Smooth muscle cell (in vitro differentiated cells): ENCODE measurements around the gene HFE. TPM values are rescaled to one million over a fixed set of nuclear protein-coding genes. Genes with fewer than 3 reads are reported as not detected.

Source experiments
- DNase-seq: peaks from one replicate; lab custom pipeline; 2025; ENCODE audit not compliant: unreplicated experiment; lab: John Stamatoyannopoulos, UW
- H2AFZ ChIP-seq: fragments of 200-600 bp; sonication (generic); 2 replicates; pipeline ENCODE4 v1.6.0; 2016; ENCODE audit warnings: antibody characterized with exemption, low read depth, mild to moderate bottlenecking
- H3F3A ChIP-seq: fragments of 200-600 bp; sonication (generic); 2 replicates; pipeline ENCODE4 v1.6.0; 2017; ENCODE audit warnings: antibody characterized with exemption, low read depth
- H3K27ac ChIP-seq: fragments of 200-600 bp; sonication (generic); 2 replicates; pipeline ENCODE4 v1.5.1; 2016; ENCODE audit warnings: low read depth, mild to moderate bottlenecking
- H3K27me3 ChIP-seq: fragments of 200-600 bp; sonication (generic); 2 replicates; pipeline ENCODE4 v1.6.1; 2016; ENCODE audit warnings: low read depth, mild to moderate bottlenecking
- H3K36me3 ChIP-seq: fragments of 200-600 bp; sonication (generic); 2 replicates; pipeline ENCODE4 v1.5.1; 2016; ENCODE audit warnings: low read depth
- H3K4me1 ChIP-seq: fragments of 200-600 bp; sonication (generic); 2 replicates; pipeline ENCODE4 v1.5.1; 2016; ENCODE audit warnings: low read depth
- H3K4me2 ChIP-seq: fragments of 200-600 bp; sonication (generic); 2 replicates; pipeline ENCODE4 v1.6.0; 2016; ENCODE audit warnings: mild to moderate bottlenecking
- H3K4me3 ChIP-seq: fragments of 200-600 bp; sonication (generic); 2 replicates; pipeline ENCODE4 v1.5.1; 2016; ENCODE audit warnings: mild to moderate bottlenecking
- H3K79me2 ChIP-seq: fragments of 200-600 bp; sonication (generic); 2 replicates; pipeline ENCODE4 v1.6.0; 2016; ENCODE audit warnings: low read depth, mild to moderate bottlenecking
- H3K9ac ChIP-seq: fragments of 200-600 bp; sonication (generic); 2 replicates; pipeline ENCODE4 v1.6.0; 2016; ENCODE audit warnings: low read depth
- H3K9me3 ChIP-seq: fragments of 200-600 bp; sonication (generic); replicated peaks from 2 replicates; pipeline ENCODE4 v1.5.1; 2016; ENCODE audit warnings: low read depth
- H4K20me1 ChIP-seq: fragments of 200-600 bp; sonication (generic); 2 replicates; pipeline ENCODE4 v1.6.0; 2016; ENCODE audit warnings: low read depth
- CTCF ChIP-seq: fragments of 200-600 bp; sonication (generic); IDR thresholded peaks from 2 replicates; pipeline ENCODE4 v1.5.1; 2017; ENCODE audit warnings: borderline replicate concordance, mild to moderate bottlenecking, antibody characterized with exemption; ENCODE audit not compliant: insufficient read depth, poor library complexity, severe bottlenecking
- WGBS: methylation state at CpG from one replicate; pipeline ENCODE4 v1.1.7; 2016; ENCODE audit warnings: low lambda C conversion rate; 5-methylcytosine and 5-hydroxymethylcytosine counted together
- polyA plus RNA-seq: library from polyadenylated mRNA; unstranded; fragments of >200 nt; fragmentation: Nextera tagmentation; extraction: Ambion mirVana; gene quantifications from 2 replicates; pipeline ENCODE4 v1.2.1, GENCODE V29; 2016
- total RNA-seq: library from RNA; depleted of rRNA; stranded (reverse); fragments of >200 nt; gene quantifications from 2 replicates; pipeline ENCODE4 v1.2.3, GENCODE V29; 2014

The HFE gene
- total and polyA plus RNA-seq, 2 experiments from 2014 or later, result 2.1 to 4.9 TPM

GRCh38 chr6:26136321-26136720 is 49.1 kb downstream of the HFE start:
- Histone ChIP-seq H3K27ac (no peak overlapping the region), H3K79me2 (peaks cover 20% of the 10 kb centered on the region), H3K27me3 (no peaks in the 10 kb centered on the region), H3K4me2 (no peak overlapping the region), H3K36me3 (no peaks in the 10 kb centered on the region), H3K9me3 (no peaks in the 10 kb centered on the region), H3K4me3 (no peak overlapping the region), H2AFZ (no peak overlapping the region), H3K4me1 (no peaks in the 10 kb centered on the region), H4K20me1 (no peaks in the 10 kb centered on the region), H3K9ac (no peak overlapping the region), H3F3A (no peaks in the 10 kb centered on the region)
- no peak for TF ChIP-seq CTCF
- DNase-seq, result no peak

DNA sequence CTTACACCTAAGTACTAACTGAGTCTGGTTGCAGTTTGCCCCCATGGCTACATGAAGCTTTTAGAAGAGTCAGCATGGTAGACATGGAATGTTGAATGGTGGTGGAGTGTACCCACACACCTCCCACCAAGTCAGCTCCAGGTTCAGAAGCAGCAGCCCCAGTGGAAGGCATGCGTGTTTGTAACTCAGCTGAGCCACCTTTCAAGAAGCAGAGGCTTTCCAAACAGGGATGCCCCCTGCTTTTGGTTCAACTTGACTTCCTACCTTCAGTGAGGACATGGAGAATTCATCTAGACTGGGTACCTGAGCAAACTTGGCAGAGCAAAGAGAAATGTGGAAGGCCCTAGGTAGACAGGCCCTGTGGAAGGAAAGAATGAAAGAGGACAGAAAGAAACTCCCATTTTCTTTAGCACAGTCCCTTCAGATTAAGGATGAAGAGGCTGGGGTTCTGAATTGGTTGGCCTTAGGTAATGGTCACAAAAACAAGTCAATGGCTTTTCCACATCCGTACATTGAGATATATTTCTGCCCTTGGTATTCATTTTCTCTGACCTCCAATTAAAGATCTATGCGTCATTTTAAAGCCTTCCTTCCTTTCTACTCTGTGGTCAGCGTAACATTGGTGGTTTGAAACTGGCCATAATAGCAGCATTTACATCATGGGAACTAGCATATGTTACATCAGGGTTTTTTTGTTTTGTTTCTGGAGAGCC is 53.2 kb downstream of the HFE start:
- TF ChIP-seq CTCF, result no peak
- Histone ChIP-seq H3K4me2 (no peak overlapping the region), H3K9me3 (no peaks in the 10 kb centered on the region), H3K27ac (no peak overlapping the region), H3F3A (no peaks in the 10 kb centered on the region), H3K4me1 (no peaks in the 10 kb centered on the region), H3K36me3 (no peaks in the 10 kb centered on the region), H3K79me2 (peaks cover 6% of the 10 kb centered on the region), H4K20me1 (no peaks in the 10 kb centered on the region), H3K27me3 (no peaks in the 10 kb centered on the region), H3K4me3 (no peak overlapping the region), H2AFZ (no peak overlapping the region), H3K9ac (no peak overlapping the region)
- 93% methylated on average over 4 of the region's 4 CpGs for WGBS
- no peak for DNase-seq

- no peak for DNase-seq
- WGBS, result 77% methylated on average over 3 of the region's 3 CpGs
- no peak overlapping the region for H2AFZ ChIP-seq
- no peaks in the 10 kb centered on the region for H3F3A ChIP-seq
- H3K9me3 ChIP-seq, result no peaks in the 10 kb centered on the region
- no peak for TF ChIP-seq CTCF
- H3K27me3 ChIP-seq, result no peaks in the 10 kb centered on the region
- H3K4me1 ChIP-seq, result no peaks in the 10 kb centered on the region
- H3K27ac ChIP-seq, result no peak overlapping the region
- no peak overlapping the region for H3K4me2 ChIP-seq
- peaks cover 2% of the 10 kb centered on the region for H3K79me2 ChIP-seq
- H4K20me1 ChIP-seq, result no peaks in the 10 kb centered on the region
- no peaks in the 10 kb centered on the region for H3K36me3 ChIP-seq
- no peak overlapping the region for H3K9ac ChIP-seq
- no peak overlapping the region for H3K4me3 ChIP-seq
Observed at GRCh38 chr6:26140967-26141294, 53.7 kb downstream of the HFE start.

- no peaks in the 10 kb centered on the region for H3F3A ChIP-seq
- TF ChIP-seq CTCF, result no peak
- no peaks in the 10 kb centered on the region for H4K20me1 ChIP-seq
- H3K4me2 ChIP-seq, result no peak overlapping the region
- no peak overlapping the region for H2AFZ ChIP-seq
- no peaks in the 10 kb centered on the region for H3K79me2 ChIP-seq
- H3K27me3 ChIP-seq, result no peaks in the 10 kb centered on the region
- 86% methylated on average over 4 of the region's 4 CpGs for WGBS
- H3K9me3 ChIP-seq, result no peaks in the 10 kb centered on the region
- no peak for DNase-seq
- H3K27ac ChIP-seq, result no peak overlapping the region
- no peaks in the 10 kb centered on the region for H3K4me1 ChIP-seq
- no peak overlapping the region for H3K9ac ChIP-seq
- no peak overlapping the region for H3K4me3 ChIP-seq
- no peaks in the 10 kb centered on the region for H3K36me3 ChIP-seq
Observed at GRCh38 chr6:26141378-26141904, 54.2 kb downstream of the HFE start.
